Endothelial cell of umbilical vein (primary cell): ENCODE measurements around the gene RPRD2. TPM values are rescaled to one million over a fixed set of nuclear protein-coding genes. Genes with fewer than 3 reads are reported as not detected.

Source experiments
- BruUV-seq: library from RNA; stranded (reverse); fragments of 400-500 nt; replicated peaks from 2 replicates; lab custom pipeline; 2021; lab: Mats Ljungman, UMichigan
- CTCF ChIA-PET: fragments of 300-600, 350-600 bp; sonication (Branson Sonifier 250); formaldehyde crosslinking; loops from one replicate; lab custom pipeline; 2021; ENCODE audit warnings: antibody characterized with exemption, inconsistent platforms; lab: Charles Lee
- POLR2A ChIA-PET: fragments of 300-600, 350-600 bp; sonication (Branson Sonifier 250); formaldehyde crosslinking; loops from one replicate; lab custom pipeline; 2021; ENCODE audit warnings: antibody characterized with exemption, inconsistent platforms; lab: Charles Lee
- DNase-seq: peaks from one replicate; pipeline ENCODE4 v3.0.0-alpha.2; 2011; ENCODE audit warnings: low read depth, low spot score
- FAIRE-seq: peaks from 2 replicates; lab custom pipeline; 2011; peaks lifted over from hg19 to GRCh38; lab: Jason Lieb, UNC
- H2AFZ ChIP-seq: 2 replicates; pipeline ENCODE4 v1.6.0; 2012; ENCODE audit warnings: low read depth, low read length, control low read depth, inconsistent platforms
- H3K27ac ChIP-seq: 2 replicates; pipeline ENCODE4 v1.5.1; 2011; ENCODE audit warnings: low read depth, mild to moderate bottlenecking, control low read depth, low read length, moderate library complexity; ENCODE audit not compliant: insufficient read depth
- H3K27me3 ChIP-seq, 2 experiments: 2 replicates each; pipeline versions ENCODE4 v1.6.0 to v1.6.1; 2011; ENCODE audit warnings: low read length in 2 of 2, mixed read lengths in 1 of 2; ENCODE audit not compliant: control insufficient read depth in 2 of 2, insufficient read depth in 2 of 2
- H3K36me3 ChIP-seq, 2 experiments: 2 replicates in 1 of 2; 3 replicates in 1 of 2; pipeline ENCODE4 v1.5.1; 2011; ENCODE audit warnings: low read length in 2 of 2, mild to moderate bottlenecking in 1 of 2, moderate library complexity in 1 of 2; ENCODE audit not compliant: control insufficient read depth in 2 of 2, insufficient read depth in 2 of 2; ENCODE audit errors: extremely low read depth in 1 of 2
- H3K4me1 ChIP-seq: 3 replicates; pipeline ENCODE4 v1.5.1; 2011; ENCODE audit warnings: mild to moderate bottlenecking, low read length; ENCODE audit not compliant: control insufficient read depth, insufficient read depth; ENCODE audit errors: extremely low read depth
- H3K4me2 ChIP-seq: 2 replicates; pipeline ENCODE4 v1.6.1; 2011; ENCODE audit warnings: low read length, control low read depth, mixed read lengths; ENCODE audit not compliant: insufficient read depth
- H3K4me3 ChIP-seq, 3 experiments: fragments of 200-600 bp in 1 of 3; sonication (generic), shearing (Covaris generic) in 1 of 3; replicated peaks in 1 of 3; 2 replicates each; pipeline ENCODE4 v1.5.1; 2011 to 2016; ENCODE audit warnings: control low read depth in 3 of 3, low read length in 3 of 3, mild to moderate bottlenecking in 2 of 3, inconsistent platforms in 1 of 3, low read depth in 1 of 3, moderate library complexity in 1 of 3; ENCODE audit not compliant: insufficient read depth in 1 of 3
- H3K79me2 ChIP-seq: 2 replicates; pipeline ENCODE4 v1.6.0; 2012; ENCODE audit warnings: low read length, inconsistent platforms; ENCODE audit not compliant: control insufficient read depth, insufficient read depth
- H3K9ac ChIP-seq: replicated peaks from 2 replicates; pipeline ENCODE3; 2011; ENCODE audit warnings: low read length, control low read depth; ENCODE audit not compliant: insufficient read depth; ENCODE audit errors: extremely low read depth
- H3K9me1 ChIP-seq: replicated peaks from 3 replicates; pipeline ENCODE4 v1.6.0; 2011; ENCODE audit warnings: mild to moderate bottlenecking, low read length; ENCODE audit not compliant: control insufficient read depth, insufficient read depth; ENCODE audit errors: extremely low read depth
- H3K9me3 ChIP-seq: replicated peaks from 2 replicates; pipeline ENCODE4 v1.5.1; 2012; ENCODE audit warnings: low read length, inconsistent platforms; ENCODE audit not compliant: control insufficient read depth, insufficient read depth
- H4K20me1 ChIP-seq: replicated peaks from 2 replicates; pipeline ENCODE3; 2011; ENCODE audit warnings: mild to moderate bottlenecking, low read length; ENCODE audit not compliant: control insufficient read depth, insufficient read depth; ENCODE audit errors: extremely low read depth
- EZH2 ChIP-seq: IDR thresholded peaks from 2 replicates; pipeline ENCODE4 v1.6.1; 2012; ENCODE audit warnings: borderline replicate concordance, low read depth, mild to moderate bottlenecking, moderate library complexity, low read length, inconsistent platforms; ENCODE audit not compliant: severe bottlenecking
- FOS ChIP-seq: IDR thresholded peaks from 2 replicates; pipeline ENCODE4 v1.6.1; 2011; ENCODE audit warnings: mild to moderate bottlenecking, low read length, moderate library complexity, borderline replicate concordance; ENCODE audit not compliant: insufficient read depth
- GATA2 ChIP-seq: IDR thresholded peaks from 2 replicates; pipeline ENCODE4 v1.7.0; 2011; ENCODE audit warnings: low read depth, mild to moderate bottlenecking, moderate library complexity, mixed read lengths, low read length; ENCODE audit not compliant: insufficient read length, insufficient read depth
- JUN ChIP-seq: IDR thresholded peaks from 2 replicates; pipeline ENCODE4 v1.6.1; 2011; ENCODE audit warnings: borderline replicate concordance, low read depth; ENCODE audit not compliant: insufficient read length, insufficient read depth
- MYC ChIP-seq: IDR thresholded peaks from one replicate; pipeline ENCODE4 v1.6.1; 2011; ENCODE audit warnings: mild to moderate bottlenecking, low read depth, low read length
- POLR2A ChIP-seq: IDR thresholded peaks from 2 replicates; pipeline ENCODE4 v1.6.1; 2012; ENCODE audit warnings: low read depth, mild to moderate bottlenecking, control low read depth, low read length
- POLR2AphosphoS5 ChIP-seq: IDR thresholded peaks from 2 replicates; pipeline ENCODE4 v1.6.1; 2012; ENCODE audit warnings: low read depth, mild to moderate bottlenecking, control low read depth, low read length, moderate library complexity; ENCODE audit not compliant: insufficient read depth
- dilution Hi-C: fragments of 300-500 bp; cut with MboI; formaldehyde crosslinking; loops from one replicate; pipeline ENCODE4 v1.15.0; 2019; ENCODE audit warnings: low sequenced_read_pairs; ENCODE audit not compliant: extremely low pct_ligation_motif_present
- intact Hi-C: fragments of 100-400 bp; cut with micrococcal nuclease; formaldehyde crosslinking; loops from one replicate; pipeline ENCODE4 v1.10.0; 2022
- polyA plus RNA-seq, 4 experiments: library from polyadenylated mRNA; depleted of rRNA in 3 of 4; stranded (reverse) in 3 of 4; unstranded in 1 of 4; fragments of >200 nt; gene quantifications; 2 replicates each; pipeline versions ENCODE4 v1.2.1 to v1.2.3, GENCODE V29; 2011 to 2012; ENCODE audit warnings: missing spikeins in 1 of 4
- total RNA-seq: library from RNA; stranded (reverse); gene quantifications from 2 replicates; pipeline ENCODE4 v1.2.3, GENCODE V29; 2021
- TF ChIP-seq, protein P1 (sequence below): IDR thresholded peaks from 2 replicates; pipeline ENCODE4 v1.6.1; 2011; ENCODE audit not compliant: insufficient read depth, insufficient read length
- TF ChIP-seq, protein P2 (sequence below), 2 donors: IDR thresholded peaks; 1 replicate in 1 of 2; 2 replicates in 1 of 2; pipeline ENCODE4 v1.5.1; 2011; ENCODE audit warnings: low read length in 2 of 2, mild to moderate bottlenecking in 2 of 2, moderate library complexity in 2 of 2, control low read depth in 1 of 2, inconsistent platforms in 1 of 2, low read depth in 1 of 2; ENCODE audit not compliant: insufficient read depth in 1 of 2; ENCODE audit errors: extremely low read depth in 1 of 2

Gene RPRD2
- total and polyA plus RNA-seq, 2 donors (not counting 3 experiments of a cell fraction or from before 2014, with no cell fraction given), result 12.9 to 23.9 TPM

DNA sequence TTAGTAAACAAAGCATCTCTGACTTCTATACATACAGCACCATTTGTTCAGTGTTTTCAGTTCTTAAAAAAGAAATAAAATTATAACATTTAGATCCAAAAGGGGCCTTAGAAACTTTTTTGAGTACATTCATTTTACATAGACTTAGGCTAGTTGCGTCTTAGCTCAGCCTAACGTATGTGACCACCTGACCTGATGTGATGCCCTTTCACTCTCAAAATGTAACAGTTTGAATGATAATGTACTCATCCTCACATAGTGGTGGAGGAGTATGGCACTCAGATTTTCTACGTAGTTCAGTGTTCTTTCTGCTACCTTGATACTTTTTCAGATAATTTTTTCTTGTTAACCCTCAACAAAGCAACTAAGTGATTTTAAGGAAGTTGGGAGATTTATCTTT, 43.4 kb downstream of the RPRD2 start:
- H2AFZ ChIP-seq, result no peak overlapping the region
- no peaks in the 10 kb centered on the region for H3K36me3 ChIP-seq
- BruUV-seq, result no TSS peak
- no peaks in the 10 kb centered on the region for H3K27me3 ChIP-seq
- dilution Hi-C loops, result no loop called here
- no peaks in the 10 kb centered on the region for H3K9me3 ChIP-seq
- intact Hi-C loops, result no loop called here
- H3K4me2 ChIP-seq, result no peak overlapping the region
- no peak overlapping the region for H3K4me3 ChIP-seq
- POLR2A ChIA-PET, result no interaction called here
- H4K20me1 ChIP-seq, result peaks cover 2% of the 10 kb centered on the region
- peaks cover 53% of the 10 kb centered on the region for H3K79me2 ChIP-seq
- DNase-seq (no peak), FAIRE-seq (no peak)
- TF ChIP-seq POLR2AphosphoS5 (no peak), MYC (no peak), JUN (no peak), EZH2 (no peak), FOS (no peak), GATA2 (no peak), POLR2A (no peak)
- TF ChIP-seq, protein P1, sequence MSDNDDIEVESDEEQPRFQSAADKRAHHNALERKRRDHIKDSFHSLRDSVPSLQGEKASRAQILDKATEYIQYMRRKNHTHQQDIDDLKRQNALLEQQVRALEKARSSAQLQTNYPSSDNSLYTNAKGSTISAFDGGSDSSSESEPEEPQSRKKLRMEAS, result no peak
- TF ChIP-seq, protein P2, sequence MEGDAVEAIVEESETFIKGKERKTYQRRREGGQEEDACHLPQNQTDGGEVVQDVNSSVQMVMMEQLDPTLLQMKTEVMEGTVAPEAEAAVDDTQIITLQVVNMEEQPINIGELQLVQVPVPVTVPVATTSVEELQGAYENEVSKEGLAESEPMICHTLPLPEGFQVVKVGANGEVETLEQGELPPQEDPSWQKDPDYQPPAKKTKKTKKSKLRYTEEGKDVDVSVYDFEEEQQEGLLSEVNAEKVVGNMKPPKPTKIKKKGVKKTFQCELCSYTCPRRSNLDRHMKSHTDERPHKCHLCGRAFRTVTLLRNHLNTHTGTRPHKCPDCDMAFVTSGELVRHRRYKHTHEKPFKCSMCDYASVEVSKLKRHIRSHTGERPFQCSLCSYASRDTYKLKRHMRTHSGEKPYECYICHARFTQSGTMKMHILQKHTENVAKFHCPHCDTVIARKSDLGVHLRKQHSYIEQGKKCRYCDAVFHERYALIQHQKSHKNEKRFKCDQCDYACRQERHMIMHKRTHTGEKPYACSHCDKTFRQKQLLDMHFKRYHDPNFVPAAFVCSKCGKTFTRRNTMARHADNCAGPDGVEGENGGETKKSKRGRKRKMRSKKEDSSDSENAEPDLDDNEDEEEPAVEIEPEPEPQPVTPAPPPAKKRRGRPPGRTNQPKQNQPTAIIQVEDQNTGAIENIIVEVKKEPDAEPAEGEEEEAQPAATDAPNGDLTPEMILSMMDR (IDR thresholded peaks at IDR 0.05; ENCODE audit: extremely low read depth in 1 of 2, insufficient read depth in 1 of 2, low read depth in 1 of 2, low read length in 2 of 2), result no peak
- CTCF ChIA-PET, result no interaction called here
- H3K4me1 ChIP-seq, result no peaks in the 10 kb centered on the region
- no peak overlapping the region for H3K9ac ChIP-seq
- no peaks in the 10 kb centered on the region for H3K9me1 ChIP-seq
- no peak overlapping the region for H3K27ac ChIP-seq
